GM12865 (cell line): ENCODE results near the gene UGT1A7.
A peak's percentile ranks its signal among the peaks of the same experiment; 100 is the strongest.
"Not testable (repeated sequence)": the region's sequence is repeated elsewhere in the genome, so short reads cannot be mapped to it uniquely, and the experiment has no call there.

Experiments
- DNase-seq: peaks from one replicate; pipeline ENCODE4 v3.0.0; 2010; ENCODE audit warnings: low read depth
- H3K4me3 ChIP-seq: 2 replicates; pipeline ENCODE4 v1.5.1; 2011; ENCODE audit warnings: mild to moderate bottlenecking, low read depth, low read length, control low read depth
- CTCF ChIP-seq: IDR thresholded peaks from 2 replicates; pipeline ENCODE4 v1.5.1; 2011; ENCODE audit warnings: low read length, control low read depth, low read depth, inconsistent platforms; ENCODE audit not compliant: insufficient read depth; ENCODE audit errors: missing control alignments

UGT1A7 gene

GRCh38 chr2:233654501-233654900, 27.2 kb upstream of the UGT1A7 start:
- DNase-seq: no peak
- no peak for TF ChIP-seq CTCF
- H3K4me3 ChIP-seq: no peak overlapping the region

GRCh38 chr2:233655043-233655442, 26.7 kb upstream of the UGT1A7 start:
- no peak overlapping the region for H3K4me3 ChIP-seq
- no peak for DNase-seq

GRCh38 chr2:233655943-233656342, 25.8 kb upstream of the UGT1A7 start:
- not testable (repeated sequence) for H3K4me3 ChIP-seq, DNase-seq

More at GRCh38 chr2:233655043-233655442, 26.7 kb upstream of the UGT1A7 start:
- no peak for TF ChIP-seq CTCF

GRCh38 chr2:233656443-233656842, 25.3 kb upstream of the UGT1A7 start:
- TF ChIP-seq CTCF: no peak
- DNase-seq: peak; percentile 32
- H3K4me3 ChIP-seq: no peak overlapping the region

- no peak for DNase-seq
- H3K4me3 ChIP-seq: no peak overlapping the region
- no peak for TF ChIP-seq CTCF
Measured at GRCh38 chr2:233658610-233659009, 23.1 kb upstream of the UGT1A7 start.

- DNase-seq: no peak
- H3K4me3 ChIP-seq: no peak overlapping the region
- no peak for TF ChIP-seq CTCF
Measured at GRCh38 chr2:233663911-233664310, 17.8 kb upstream of the UGT1A7 start.

GRCh38 chr2:233668605-233669260, 13.0 kb upstream of the UGT1A7 start:
- no peak overlapping the region for H3K4me3 ChIP-seq
- TF ChIP-seq CTCF: no peak
- DNase-seq: no peak
